ENCODE measurements around the gene FXYD5.

DNA sequence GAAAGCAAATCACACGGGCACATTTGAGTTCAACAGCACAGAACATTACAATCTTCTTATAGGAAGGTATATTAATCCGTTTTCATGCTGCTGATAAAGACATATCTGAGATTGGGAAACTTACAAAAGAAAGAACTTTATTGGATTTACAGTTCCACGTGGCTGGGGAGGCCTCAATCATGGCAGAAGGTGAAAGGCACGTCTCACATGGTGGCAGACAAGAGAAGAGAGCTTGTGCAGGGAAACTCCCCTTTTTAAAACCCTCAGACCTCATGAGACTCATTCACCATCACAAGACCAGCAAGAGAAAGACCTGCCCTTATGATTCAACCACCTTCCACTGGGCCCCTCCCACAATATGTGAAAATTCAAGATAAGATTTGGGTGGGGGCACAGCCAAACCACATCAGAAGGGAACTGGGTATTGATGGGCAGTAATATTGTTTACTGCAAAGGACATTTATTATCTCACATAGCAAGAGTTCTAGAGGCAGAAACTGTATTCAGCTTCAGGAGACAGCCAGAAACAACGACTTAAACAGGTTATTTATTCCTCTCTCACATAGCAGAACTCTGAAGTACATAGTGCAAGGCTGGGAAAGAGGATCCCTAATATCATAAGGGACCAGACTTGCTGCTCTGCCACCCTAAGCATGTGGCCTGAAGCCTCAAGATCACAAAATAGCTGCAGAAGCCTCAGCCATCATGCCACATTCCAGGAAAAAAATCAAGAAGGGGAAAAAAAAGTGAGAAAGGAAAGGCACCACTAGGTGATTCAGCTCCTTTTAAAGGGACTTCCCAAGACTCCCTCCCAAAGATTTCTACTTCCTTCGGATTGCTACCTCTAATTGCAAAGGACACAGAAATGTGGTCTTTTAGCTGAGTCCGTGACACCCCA, 23.1 kb downstream of the FXYD5 start:
- TF ChIP-seq, protein P1, sequence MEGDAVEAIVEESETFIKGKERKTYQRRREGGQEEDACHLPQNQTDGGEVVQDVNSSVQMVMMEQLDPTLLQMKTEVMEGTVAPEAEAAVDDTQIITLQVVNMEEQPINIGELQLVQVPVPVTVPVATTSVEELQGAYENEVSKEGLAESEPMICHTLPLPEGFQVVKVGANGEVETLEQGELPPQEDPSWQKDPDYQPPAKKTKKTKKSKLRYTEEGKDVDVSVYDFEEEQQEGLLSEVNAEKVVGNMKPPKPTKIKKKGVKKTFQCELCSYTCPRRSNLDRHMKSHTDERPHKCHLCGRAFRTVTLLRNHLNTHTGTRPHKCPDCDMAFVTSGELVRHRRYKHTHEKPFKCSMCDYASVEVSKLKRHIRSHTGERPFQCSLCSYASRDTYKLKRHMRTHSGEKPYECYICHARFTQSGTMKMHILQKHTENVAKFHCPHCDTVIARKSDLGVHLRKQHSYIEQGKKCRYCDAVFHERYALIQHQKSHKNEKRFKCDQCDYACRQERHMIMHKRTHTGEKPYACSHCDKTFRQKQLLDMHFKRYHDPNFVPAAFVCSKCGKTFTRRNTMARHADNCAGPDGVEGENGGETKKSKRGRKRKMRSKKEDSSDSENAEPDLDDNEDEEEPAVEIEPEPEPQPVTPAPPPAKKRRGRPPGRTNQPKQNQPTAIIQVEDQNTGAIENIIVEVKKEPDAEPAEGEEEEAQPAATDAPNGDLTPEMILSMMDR (conservative IDR thresholded peaks at IDR 0.05 in 1 of 2, IDR thresholded peaks at IDR 0.05 in 1 of 2; ENCODE audit: extremely low read depth in 1 of 2, insufficient read depth in 1 of 2, low read depth in 1 of 2, low read length in 2 of 2): no peak
- no peak for TF ChIP-seq EZH2 (IDR thresholded peaks at IDR 0.05; ENCODE audit: borderline replicate concordance, low read length)

Data from mammary epithelial cell (primary cell).